ENCODE data around the gene MBD3L1. TPM values are rescaled to one million over a fixed set of nuclear protein-coding genes. Genes with fewer than 3 reads are reported as not detected.

Gene MBD3L1
- total RNA-seq, 1 donor from 2014 or later: not detected

GRCh38 chr19:8887364-8887763 lies 55.2 kb downstream of the MBD3L1 start:
- Mint-ChIP-seq H3K27me3 (ENCODE audit: low read depth, unreplicated experiment) (no peaks in the 10 kb centered on the region), H3K4me1 (ENCODE audit: low read depth, unreplicated experiment) (no peaks in the 10 kb centered on the region), H3K9me3 (ENCODE audit: unreplicated experiment) (peaks cover 4% of the 10 kb centered on the region), H3K4me3 (ENCODE audit: unreplicated experiment) (no peak overlapping the region), H3K36me3 (ENCODE audit: low read depth, unreplicated experiment) (no peaks in the 10 kb centered on the region), H3K27ac (ENCODE audit: unreplicated experiment) (no peak overlapping the region)
- H3K79me2 ChIP-seq (ENCODE audit: insufficient read depth, low read length): no peaks in the 10 kb centered on the region
- no peaks in the 10 kb centered on the region for H3K4me1 ChIP-seq (ENCODE audit: insufficient read depth, low read length)
- TF ChIP-seq CTCF (IDR thresholded peaks at IDR 0.05; ENCODE audit: insufficient read depth, low read depth, low read length): no peak
- TF ChIP-seq EZH2 (IDR thresholded peaks at IDR 0.05; ENCODE audit: insufficient read depth, low read length): no peak
- H2AFZ ChIP-seq (ENCODE audit: low read depth, low read length): no peak overlapping the region
- H3K27ac ChIP-seq (ENCODE audit: low read depth, low read length): no peak overlapping the region
- H4K20me1 ChIP-seq (ENCODE audit: insufficient read depth, low read length): no peaks in the 10 kb centered on the region
- no peaks in the 10 kb centered on the region for H3K27me3 ChIP-seq (ENCODE audit: insufficient read depth, low read length)
- FAIRE-seq (no peak), DNase-seq (ENCODE audit: low read depth) (no peak)
- H3K9me3 ChIP-seq (ENCODE audit: insufficient read depth, low read depth, low read length): peaks cover 30% of the 10 kb centered on the region
- H3K4me2 ChIP-seq (ENCODE audit: low read length): no peak overlapping the region
- H3K4me3 ChIP-seq (ENCODE audit: insufficient read depth, low read depth, low read length): no peak overlapping the region
- no peaks in the 10 kb centered on the region for H3K36me3 ChIP-seq (ENCODE audit: insufficient read depth, low read length)
- no peak overlapping the region for H3K9ac ChIP-seq (ENCODE audit: low read length)

GRCh38 chr19:8890260-8890659 lies 58.1 kb downstream of the MBD3L1 start:
- Mint-ChIP-seq H3K27me3 (ENCODE audit: low read depth, unreplicated experiment) (no peaks in the 10 kb centered on the region), H3K36me3 (ENCODE audit: low read depth, unreplicated experiment) (no peaks in the 10 kb centered on the region), H3K9me3 (ENCODE audit: unreplicated experiment) (no peaks in the 10 kb centered on the region), H3K4me1 (ENCODE audit: low read depth, unreplicated experiment) (no peaks in the 10 kb centered on the region), H3K4me3 (ENCODE audit: unreplicated experiment) (no peak overlapping the region), H3K27ac (ENCODE audit: unreplicated experiment) (no peak overlapping the region)
- Histone ChIP-seq H3K4me1 (ENCODE audit: insufficient read depth, low read length) (no peaks in the 10 kb centered on the region), H4K20me1 (ENCODE audit: insufficient read depth, low read length) (no peaks in the 10 kb centered on the region), H3K36me3 (ENCODE audit: insufficient read depth, low read length) (no peaks in the 10 kb centered on the region), H3K4me3 (ENCODE audit: insufficient read depth, low read depth, low read length) (no peak overlapping the region), H3K4me2 (ENCODE audit: low read length) (no peak overlapping the region), H3K9me3 (ENCODE audit: insufficient read depth, low read depth, low read length) (peaks cover 20% of the 10 kb centered on the region), H3K9ac (ENCODE audit: low read length) (no peak overlapping the region), H3K79me2 (ENCODE audit: insufficient read depth, low read length) (no peaks in the 10 kb centered on the region), H2AFZ (ENCODE audit: low read depth, low read length) (no peak overlapping the region), H3K27ac (ENCODE audit: low read depth, low read length) (no peak overlapping the region), H3K27me3 (ENCODE audit: insufficient read depth, low read length) (no peaks in the 10 kb centered on the region)
- DNase-seq (ENCODE audit: low read depth) (no peak), FAIRE-seq (no peak)
- TF ChIP-seq EZH2 (IDR thresholded peaks at IDR 0.05; ENCODE audit: insufficient read depth, low read length) (no peak), CTCF (IDR thresholded peaks at IDR 0.05; ENCODE audit: insufficient read depth, low read depth, low read length) (no peak)

Other genes starting within 250 kb of the MBD3L1 start
- gene ADAMTS10, start 221.7 kb upstream of the MBD3L1 start, total RNA-seq: 34.0 and 35.1 TPM in 2 replicates
- gene NFILZ, start 201.7 kb upstream of the MBD3L1 start, total RNA-seq: not detected in 2 replicates
- not detected in 2 replicates for gene ACTL9, start 133.6 kb upstream of the MBD3L1 start, total RNA-seq
- not detected in 2 replicates for gene OR2Z1, start 110.7 kb upstream of the MBD3L1 start, total RNA-seq
- gene ZNF558, start 73 bp upstream of the MBD3L1 start, total RNA-seq: not detected in 2 replicates
- gene MUC16, start 178.0 kb downstream of the MBD3L1 start, total RNA-seq: not detected in 2 replicates

Data from astrocyte (in vitro differentiated cells and primary cell).